ENCODE measurements around the gene UQCC2. TPM values are rescaled to one million over a fixed set of nuclear protein-coding genes. Genes with fewer than 3 reads are reported as not detected.

The UQCC2 gene
- total RNA-seq, 1 experiment from 2014 or later: 48.9 TPM

DNA sequence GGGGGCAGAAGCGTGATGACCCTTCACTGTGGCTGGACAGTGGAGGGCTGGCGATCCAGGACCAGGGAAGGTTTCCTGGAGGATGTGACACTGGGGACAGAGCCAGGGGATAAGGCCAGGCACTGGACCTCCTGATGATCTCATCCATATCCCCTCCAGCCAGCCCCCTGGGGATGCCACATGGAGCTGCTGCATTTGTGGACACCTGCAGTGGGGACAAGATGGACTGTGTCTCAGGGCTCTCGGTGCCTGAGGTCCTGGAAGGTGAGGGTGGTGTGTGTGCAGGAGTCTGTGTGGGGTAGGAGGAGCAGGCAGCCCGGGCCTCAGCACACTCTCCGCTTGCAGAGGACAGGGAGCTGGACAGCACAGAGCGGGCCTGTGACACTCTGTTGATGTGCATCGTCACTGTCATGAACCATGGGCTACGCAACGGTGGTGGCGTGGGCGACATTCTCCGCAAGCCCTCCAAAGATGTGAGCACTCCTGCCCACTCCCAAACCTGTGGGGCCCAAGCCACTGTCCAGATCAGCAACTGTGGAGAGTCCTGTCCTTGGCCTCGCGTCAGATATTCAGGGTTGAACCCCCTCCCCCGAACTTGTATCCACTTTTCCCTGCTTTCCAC lies 19.9 kb downstream of the UQCC2 start:
- no peak overlapping the region for H2AFZ ChIP-seq (ENCODE audit: low read length)
- no peak overlapping the region for H3K4me3 ChIP-seq (ENCODE audit: low read length)
- H4K20me1 ChIP-seq (ENCODE audit: insufficient read depth, low read depth, low read length): peaks cover 6% of the 10 kb centered on the region; the same call in 1 of the 2 replicates
- H3K27ac ChIP-seq (ENCODE audit: low read length): no peak overlapping the region
- no peaks in the 10 kb centered on the region for H3K27me3 ChIP-seq (ENCODE audit: low read length)
- no peaks in the 10 kb centered on the region for H3K9me2 ChIP-seq (replicated peaks; ENCODE audit: insufficient read depth, low read length)
- H3K4me2 ChIP-seq (ENCODE audit: low read depth, low read length, poor library complexity, severe bottlenecking): no peak overlapping the region
- no peaks in the 10 kb centered on the region for H3K79me2 ChIP-seq (ENCODE audit: low read length)
- H3K36me3 ChIP-seq (ENCODE audit: insufficient read depth, low read length): no peaks in the 10 kb centered on the region
- H3K9me3 ChIP-seq (ENCODE audit: low read length): no peaks in the 10 kb centered on the region
- no peak overlapping the region for H3K9ac ChIP-seq (ENCODE audit: low read length)
- no peak for DNase-seq
- peaks cover 11% of the 10 kb centered on the region for H3K4me1 ChIP-seq (ENCODE audit: low read length)

DNA sequence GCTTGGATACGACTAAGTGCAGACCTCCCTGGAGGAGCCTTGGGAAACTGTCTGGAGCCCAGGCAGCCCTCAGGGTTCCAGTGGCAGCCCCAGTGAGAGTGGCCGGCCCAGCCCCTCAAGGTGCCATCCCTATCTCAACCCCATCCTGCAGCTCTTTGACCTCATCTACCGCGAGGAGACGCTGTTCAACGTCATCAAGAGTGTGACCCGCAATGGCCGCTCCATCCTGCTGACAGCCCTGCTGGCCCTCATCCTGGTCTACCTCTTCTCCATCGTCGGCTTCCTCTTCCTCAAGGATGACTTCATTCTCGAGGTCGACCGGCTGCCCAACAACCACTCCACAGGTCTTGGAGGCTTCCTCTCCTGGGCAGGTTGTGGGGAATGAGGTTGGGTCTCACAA lies 20.7 kb downstream of the UQCC2 start:
- Histone ChIP-seq H2AFZ (ENCODE audit: low read length) (no peak overlapping the region), H3K36me3 (ENCODE audit: insufficient read depth, low read length) (no peaks in the 10 kb centered on the region), H3K27me3 (ENCODE audit: low read length) (no peaks in the 10 kb centered on the region), H3K9me2 (replicated peaks; ENCODE audit: insufficient read depth, low read length) (no peaks in the 10 kb centered on the region), H3K9me3 (ENCODE audit: low read length) (no peaks in the 10 kb centered on the region), H3K4me3 (ENCODE audit: low read length) (no peak overlapping the region), H3K9ac (ENCODE audit: low read length) (no peak overlapping the region), H3K4me1 (ENCODE audit: low read length) (peaks cover 3% of the 10 kb centered on the region), H3K4me2 (ENCODE audit: low read depth, low read length, poor library complexity, severe bottlenecking) (no peak overlapping the region), H3K27ac (ENCODE audit: low read length) (no peak overlapping the region), H3K79me2 (ENCODE audit: low read length) (no peaks in the 10 kb centered on the region), H4K20me1 (ENCODE audit: insufficient read depth, low read depth, low read length) (peaks cover 3% of the 10 kb centered on the region; the same call in 1 of the 2 replicates)
- no peak for DNase-seq

DNA sequence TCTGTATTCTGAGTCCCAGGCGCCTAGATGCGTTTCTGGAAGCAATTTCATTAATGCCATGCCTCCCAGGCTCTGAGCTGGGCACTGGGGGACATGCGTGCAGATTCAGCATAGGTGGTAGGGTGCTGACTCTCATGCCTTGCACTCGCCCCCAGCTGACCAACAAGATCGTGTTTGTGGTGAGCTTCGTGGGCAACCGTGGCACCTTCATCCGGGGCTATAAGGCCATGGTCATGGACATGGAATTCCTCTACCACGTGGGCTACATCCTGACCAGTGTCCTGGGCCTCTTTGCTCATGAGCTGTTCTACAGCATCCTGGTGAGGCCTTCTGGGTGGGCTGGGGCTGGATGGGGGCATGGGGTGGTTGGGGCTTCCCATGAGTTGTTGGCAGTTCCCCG lies 21.6 kb downstream of the UQCC2 start:
- Histone ChIP-seq H3K36me3 (ENCODE audit: insufficient read depth, low read length) (no peaks in the 10 kb centered on the region), H3K9me2 (replicated peaks; ENCODE audit: insufficient read depth, low read length) (no peaks in the 10 kb centered on the region), H3K27ac (ENCODE audit: low read length) (no peak overlapping the region), H3K27me3 (ENCODE audit: low read length) (no peaks in the 10 kb centered on the region), H2AFZ (ENCODE audit: low read length) (no peak overlapping the region), H3K9me3 (ENCODE audit: low read length) (no peaks in the 10 kb centered on the region), H3K4me2 (ENCODE audit: low read depth, low read length, poor library complexity, severe bottlenecking) (no peak overlapping the region), H3K9ac (ENCODE audit: low read length) (no peak overlapping the region), H3K4me1 (ENCODE audit: low read length) (no peaks in the 10 kb centered on the region), H4K20me1 (ENCODE audit: insufficient read depth, low read depth, low read length) (0 out of 2 replicates have a peak, but pooled peaks cover 3% of the 10 kb centered on the region), H3K4me3 (ENCODE audit: low read length) (no peak overlapping the region), H3K79me2 (ENCODE audit: low read length) (no peaks in the 10 kb centered on the region)
- no peak for DNase-seq

DNA sequence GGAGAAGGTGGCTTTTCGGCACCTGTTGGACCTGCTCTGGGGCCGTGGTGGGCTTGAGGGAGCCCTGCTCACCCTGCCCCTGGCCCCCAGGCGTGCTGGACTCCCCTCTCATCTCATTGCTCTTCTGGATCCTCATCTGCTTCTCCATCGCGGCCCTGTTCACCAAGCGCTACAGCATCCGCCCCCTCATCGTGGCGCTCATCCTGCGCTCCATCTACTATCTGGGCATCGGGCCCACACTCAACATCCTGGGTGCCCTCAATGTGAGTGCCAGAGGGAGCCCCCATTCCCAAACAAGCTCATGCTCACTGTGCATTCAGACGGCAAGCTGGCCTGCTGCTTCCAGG lies 22.4 kb downstream of the UQCC2 start:
- no peak for DNase-seq
- H2AFZ ChIP-seq (ENCODE audit: low read length): no peak overlapping the region
- no peak overlapping the region for H3K4me2 ChIP-seq (ENCODE audit: low read depth, low read length, poor library complexity, severe bottlenecking)
- H3K4me3 ChIP-seq (ENCODE audit: low read length): no peak overlapping the region
- no peaks in the 10 kb centered on the region for H3K27me3 ChIP-seq (ENCODE audit: low read length)
- H4K20me1 ChIP-seq (ENCODE audit: insufficient read depth, low read depth, low read length): 0 out of 2 replicates have a peak, but pooled peaks cover 3% of the 10 kb centered on the region
- no peak overlapping the region for H3K27ac ChIP-seq (ENCODE audit: low read length)
- no peaks in the 10 kb centered on the region for H3K36me3 ChIP-seq (ENCODE audit: insufficient read depth, low read length)
- no peaks in the 10 kb centered on the region for H3K4me1 ChIP-seq (ENCODE audit: low read length)
- no peaks in the 10 kb centered on the region for H3K9me3 ChIP-seq (ENCODE audit: low read length)
- H3K9me2 ChIP-seq (replicated peaks; ENCODE audit: insufficient read depth, low read length): no peaks in the 10 kb centered on the region
- H3K79me2 ChIP-seq (ENCODE audit: low read length): no peaks in the 10 kb centered on the region
- no peak overlapping the region for H3K9ac ChIP-seq (ENCODE audit: low read length)

DNA sequence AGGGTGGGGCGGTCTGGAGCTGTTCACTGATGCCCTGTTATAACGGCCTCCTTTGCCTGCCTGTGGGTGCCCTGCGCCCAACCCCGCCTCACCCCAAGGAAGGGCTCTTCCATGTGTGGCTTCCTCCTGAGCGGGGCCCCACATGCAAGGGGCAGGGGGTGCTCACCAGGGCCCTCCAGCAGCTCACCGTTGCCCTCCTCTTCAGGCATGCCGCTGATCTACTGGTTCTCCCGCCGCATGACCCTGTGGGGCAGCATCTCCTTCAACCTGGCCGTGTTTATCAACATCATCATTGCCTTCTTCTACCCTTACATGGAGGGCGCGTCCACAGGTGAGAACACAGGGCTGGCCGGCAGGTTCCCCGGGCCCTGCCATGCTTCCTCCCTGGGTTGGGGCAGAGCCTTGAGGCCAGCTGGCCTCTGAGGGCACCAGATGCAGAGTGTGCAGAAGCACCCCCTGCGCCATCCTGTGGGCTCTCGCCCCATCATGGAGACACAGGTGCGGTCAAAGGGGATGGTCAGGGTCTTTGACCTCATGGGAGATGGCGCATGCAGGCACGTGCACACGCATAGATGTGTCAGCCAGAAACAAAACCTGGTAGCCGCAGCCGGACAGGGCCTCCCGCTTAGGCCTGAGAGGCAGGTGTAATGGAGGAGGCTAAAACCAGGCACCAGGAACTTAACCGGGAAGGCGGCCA lies 22.9 kb downstream of the UQCC2 start:
- no peak overlapping the region for H3K27ac ChIP-seq (ENCODE audit: low read length)
- no peak overlapping the region for H3K4me2 ChIP-seq (ENCODE audit: low read depth, low read length, poor library complexity, severe bottlenecking)
- H3K27me3 ChIP-seq (ENCODE audit: low read length): no peaks in the 10 kb centered on the region
- no peaks in the 10 kb centered on the region for H3K9me2 ChIP-seq (replicated peaks; ENCODE audit: insufficient read depth, low read length)
- 0 out of 2 replicates have a peak, but pooled peaks cover 3% of the 10 kb centered on the region for H4K20me1 ChIP-seq (ENCODE audit: insufficient read depth, low read depth, low read length)
- H3K36me3 ChIP-seq (ENCODE audit: insufficient read depth, low read length): no peaks in the 10 kb centered on the region
- H2AFZ ChIP-seq (ENCODE audit: low read length): no peak overlapping the region
- H3K9me3 ChIP-seq (ENCODE audit: low read length): no peaks in the 10 kb centered on the region
- no peak for DNase-seq
- no peaks in the 10 kb centered on the region for H3K79me2 ChIP-seq (ENCODE audit: low read length)
- H3K4me1 ChIP-seq (ENCODE audit: low read length): no peaks in the 10 kb centered on the region
- no peak overlapping the region for H3K4me3 ChIP-seq (ENCODE audit: low read length)
- no peak overlapping the region for H3K9ac ChIP-seq (ENCODE audit: low read length)

DNA sequence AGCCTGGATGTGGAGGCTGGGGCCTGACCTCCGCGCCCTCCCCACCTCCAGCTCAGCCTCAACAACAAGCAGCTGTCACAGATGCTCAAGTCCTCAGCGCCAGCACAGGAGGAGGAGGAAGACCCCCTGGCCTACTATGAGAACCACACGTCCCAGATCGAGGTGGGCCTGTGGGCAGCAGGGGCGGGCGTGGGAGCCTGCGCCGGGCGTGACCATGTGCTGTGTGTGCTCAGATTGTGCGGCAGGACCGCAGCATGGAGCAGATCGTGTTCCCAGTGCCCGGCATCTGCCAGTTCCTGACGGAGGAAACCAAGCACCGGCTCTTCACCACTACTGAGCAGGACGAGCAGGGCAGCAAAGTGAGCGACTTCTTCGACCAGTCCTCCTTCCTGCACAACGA lies 23.5 kb downstream of the UQCC2 start:
- no peak overlapping the region for H2AFZ ChIP-seq (ENCODE audit: low read length)

DNA sequence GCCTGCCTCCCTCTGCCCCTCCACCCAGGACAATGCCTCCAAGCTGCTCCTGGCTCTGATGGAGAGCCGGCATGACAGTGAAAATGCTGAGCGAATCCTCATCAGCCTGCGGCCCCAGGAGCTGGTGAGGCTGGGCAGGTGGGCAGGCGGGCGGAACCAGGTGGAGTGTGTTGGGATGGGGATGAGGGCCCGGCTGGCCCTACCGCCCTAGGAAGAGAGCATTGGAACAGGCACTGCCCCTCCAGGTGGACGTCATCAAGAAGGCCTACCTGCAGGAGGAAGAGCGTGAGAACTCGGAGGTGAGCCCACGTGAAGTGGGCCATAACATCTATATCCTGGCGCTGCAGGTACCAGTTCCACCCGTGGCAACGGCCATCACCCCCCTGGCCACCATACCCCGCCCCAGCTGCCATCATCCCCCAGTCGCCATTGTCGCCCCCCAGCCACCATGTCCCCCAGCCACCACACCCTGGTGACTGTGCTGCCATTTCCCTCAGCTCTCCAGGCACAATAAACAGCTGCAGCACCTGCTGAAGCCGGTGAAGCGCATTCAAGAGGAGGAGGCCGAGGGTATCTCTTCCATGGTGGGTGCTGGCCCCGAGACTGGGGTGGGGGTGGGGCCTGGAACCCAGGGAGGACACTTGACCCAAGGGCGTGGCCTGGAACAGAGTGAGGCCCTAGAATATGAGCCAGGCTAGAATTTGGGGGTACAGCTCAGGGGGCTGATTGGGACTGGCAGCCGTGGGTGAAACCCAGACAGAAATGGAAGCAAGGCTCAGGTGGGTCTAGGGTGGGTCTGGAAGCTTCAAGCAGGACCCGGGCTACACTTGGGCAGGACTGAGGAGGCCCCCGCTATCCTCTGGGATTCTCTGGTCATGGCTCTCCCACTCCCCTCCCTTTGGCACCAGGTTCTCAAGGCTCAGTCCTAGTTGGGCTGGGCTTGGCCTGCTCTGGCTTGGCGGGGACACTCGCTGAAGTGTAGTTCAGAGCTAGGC lies 24.2 kb downstream of the UQCC2 start:
- Histone ChIP-seq H3K79me2 (ENCODE audit: low read length) (no peaks in the 10 kb centered on the region), H4K20me1 (ENCODE audit: insufficient read depth, low read depth, low read length) (0 out of 2 replicates have a peak, but pooled peaks cover 3% of the 10 kb centered on the region), H3K27me3 (ENCODE audit: low read length) (no peaks in the 10 kb centered on the region), H3K9me2 (replicated peaks; ENCODE audit: insufficient read depth, low read length) (no peaks in the 10 kb centered on the region), H3K4me1 (ENCODE audit: low read length) (no peaks in the 10 kb centered on the region), H2AFZ (ENCODE audit: low read length) (no peak overlapping the region), H3K9ac (ENCODE audit: low read length) (no peak overlapping the region), H3K27ac (ENCODE audit: low read length) (no peak overlapping the region), H3K36me3 (ENCODE audit: insufficient read depth, low read length) (no peaks in the 10 kb centered on the region), H3K4me3 (ENCODE audit: low read length) (no peak overlapping the region), H3K4me2 (ENCODE audit: low read depth, low read length, poor library complexity, severe bottlenecking) (no peak overlapping the region), H3K9me3 (ENCODE audit: low read length) (no peaks in the 10 kb centered on the region)
- DNase-seq: no peak

More for the DNA sequence above, 23.5 kb downstream of the UQCC2 start:
- H3K9me3 ChIP-seq (ENCODE audit: low read length): no peaks in the 10 kb centered on the region
- H3K4me1 ChIP-seq (ENCODE audit: low read length): no peaks in the 10 kb centered on the region
- no peak overlapping the region for H3K27ac ChIP-seq (ENCODE audit: low read length)
- no peaks in the 10 kb centered on the region for H3K36me3 ChIP-seq (ENCODE audit: insufficient read depth, low read length)
- no peaks in the 10 kb centered on the region for H3K9me2 ChIP-seq (replicated peaks; ENCODE audit: insufficient read depth, low read length)
- H3K4me2 ChIP-seq (ENCODE audit: low read depth, low read length, poor library complexity, severe bottlenecking): no peak overlapping the region
- H3K27me3 ChIP-seq (ENCODE audit: low read length): no peaks in the 10 kb centered on the region
- no peak for DNase-seq
- H3K4me3 ChIP-seq (ENCODE audit: low read length): no peak overlapping the region
- H3K79me2 ChIP-seq (ENCODE audit: low read length): no peaks in the 10 kb centered on the region
- 0 out of 2 replicates have a peak, but pooled peaks cover 3% of the 10 kb centered on the region for H4K20me1 ChIP-seq (ENCODE audit: insufficient read depth, low read depth, low read length)
- H3K9ac ChIP-seq (ENCODE audit: low read length): no peak overlapping the region

Data from Karpas-422 (cell line).